Left ventricle myocardium superior (tissue), 1 donor: Measurements from ENCODE around the gene IFRD2. TPM values are rescaled to one million over a fixed set of nuclear protein-coding genes. Genes with fewer than 3 reads are reported as not detected.
A peak's percentile ranks its signal among the peaks of the same experiment; 100 is the strongest.

Source experiments
- ATAC-seq: fragments of 200-7000 bp; cut with Tn5 transposase; one replicate; pipeline ENCODE4 v1.9.1; 2020; ENCODE audit warnings: mild to moderate bottlenecking, moderate library complexity
- DNase-seq: peaks from one replicate; pipeline ENCODE4 v3.0.0-alpha.2; 2020
- intact Hi-C: fragments of 100-400 bp; cut with micrococcal nuclease; formaldehyde crosslinking; loops from one replicate; pipeline ENCODE4 v1.11.0; 2022
- total RNA-seq: library from RNA; stranded (reverse); fragmentation: NEBNext Ultra II Directional; extraction: Animal tissue kit (Norgen Biotek cat#: 25700); gene quantifications from one replicate; pipeline ENCODE4 v1.2.1, GENCODE V29; 2021
- donor health status: DM: no; HTN: yes; CAD: no; lungs with severe emphysema.

Gene IFRD2
- total RNA-seq, 1 donor from 2014 or later, result 79.3 TPM

GRCh38 chr3:50325497-50326181, 33.4 kb upstream of the IFRD2 start:
- intact Hi-C loops, result no loop called here
- ATAC-seq, result no peak
- DNase-seq, result no peak

- ATAC-seq (no peak), DNase-seq (no peak)
- intact Hi-C loops, result no loop called here
Measured at GRCh38 chr3:50325113-50325480, 32.9 kb upstream of the IFRD2 start.

DNA sequence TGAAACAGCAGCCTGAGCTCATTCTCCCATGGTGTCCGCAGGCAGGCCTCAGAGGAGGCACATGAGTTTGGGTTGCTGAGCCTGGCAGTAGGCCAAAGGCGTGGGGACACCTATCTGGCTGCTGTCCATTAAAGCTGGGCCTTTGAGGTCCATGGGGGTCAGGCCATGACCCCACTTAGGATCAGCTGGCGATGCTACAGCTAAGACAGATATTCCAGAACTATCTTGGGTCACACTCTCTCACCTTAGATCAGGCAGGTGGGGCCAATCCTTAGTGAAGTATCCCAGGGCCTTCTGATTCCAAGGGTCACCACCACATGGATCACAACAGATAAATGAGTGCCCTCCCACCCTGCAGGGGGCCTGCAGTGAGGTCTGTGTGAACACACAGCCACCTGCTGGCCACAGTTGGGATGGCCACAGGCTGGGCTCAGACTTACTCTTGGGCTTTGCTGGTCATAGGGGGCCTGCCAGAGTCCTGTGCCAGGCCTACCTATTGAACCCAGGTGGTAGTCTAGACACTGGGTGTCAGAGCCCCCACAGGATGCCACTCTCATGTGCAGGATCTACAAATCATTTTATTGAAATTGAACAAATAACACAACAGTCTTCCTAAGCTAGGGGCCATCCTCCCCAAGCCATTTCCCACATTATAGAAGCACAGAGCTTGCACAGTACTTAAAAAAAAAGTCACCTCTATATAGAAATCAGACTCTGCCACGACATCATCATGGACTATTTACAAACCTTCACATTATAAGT, 32.3 kb upstream of the IFRD2 start:
- intact Hi-C loops, result no loop called here
- peak; percentile 10 for ATAC-seq
- peak; percentile 88 for DNase-seq

DNA sequence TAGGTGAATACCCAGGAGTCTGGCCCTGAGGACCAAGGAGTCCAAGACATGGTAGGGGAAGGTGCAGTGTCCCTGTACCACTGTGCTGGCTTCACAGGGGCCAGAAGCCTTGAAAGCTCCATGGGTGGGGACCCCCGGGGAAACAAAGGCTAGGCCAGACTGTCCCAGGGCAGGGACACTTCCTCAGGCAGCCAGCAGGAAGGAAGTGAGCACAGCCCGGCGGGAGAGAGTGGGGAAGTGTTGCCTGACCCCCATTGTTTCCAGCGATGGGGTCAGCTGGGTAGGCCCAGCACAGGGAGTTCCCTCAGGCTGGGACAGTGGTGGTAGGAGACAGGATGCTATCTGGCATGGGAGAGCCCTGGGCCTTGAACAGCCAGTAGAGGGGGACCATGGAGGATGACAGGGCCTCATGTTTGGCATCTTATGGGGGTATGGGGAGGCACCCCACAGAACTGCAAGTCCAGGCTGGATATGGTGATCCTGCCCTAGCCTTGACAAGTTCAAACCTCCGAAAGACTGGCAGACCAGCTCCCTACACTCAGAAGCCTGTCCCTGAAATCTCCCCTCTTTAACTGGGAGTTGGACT, 31.5 kb upstream of the IFRD2 start:
- DNase-seq (peak; percentile 74), ATAC-seq (peak; percentile 10)
- intact Hi-C loops, result no loop called here

DNA sequence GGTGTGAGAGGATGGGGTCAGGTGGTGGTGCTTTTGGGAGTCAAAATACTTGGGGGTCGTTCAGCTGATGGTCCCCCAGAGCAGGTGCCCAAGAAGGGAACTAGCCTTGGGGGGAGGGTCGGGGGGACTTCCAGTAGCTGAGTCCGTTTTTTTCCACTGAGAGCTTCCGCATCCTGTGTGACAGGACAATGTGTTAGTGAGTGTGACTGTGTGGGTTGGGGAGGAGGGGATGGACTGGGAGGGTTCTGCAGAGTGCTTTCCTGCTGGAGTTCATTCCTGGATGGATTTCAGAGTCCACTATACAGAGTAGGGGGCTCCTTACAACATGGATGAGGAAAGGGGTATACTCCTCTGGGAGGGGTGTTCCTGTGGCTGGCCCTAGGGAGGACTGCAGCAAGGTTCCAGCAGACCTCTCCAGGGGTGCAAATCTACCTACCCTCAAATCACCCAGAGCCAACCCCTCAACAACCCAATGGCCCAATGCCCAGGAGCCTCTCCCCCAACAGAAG, 30.9 kb upstream of the IFRD2 start:
- peak; percentile 3 for ATAC-seq
- intact Hi-C loops, result no loop called here
- no peak for DNase-seq

DNA sequence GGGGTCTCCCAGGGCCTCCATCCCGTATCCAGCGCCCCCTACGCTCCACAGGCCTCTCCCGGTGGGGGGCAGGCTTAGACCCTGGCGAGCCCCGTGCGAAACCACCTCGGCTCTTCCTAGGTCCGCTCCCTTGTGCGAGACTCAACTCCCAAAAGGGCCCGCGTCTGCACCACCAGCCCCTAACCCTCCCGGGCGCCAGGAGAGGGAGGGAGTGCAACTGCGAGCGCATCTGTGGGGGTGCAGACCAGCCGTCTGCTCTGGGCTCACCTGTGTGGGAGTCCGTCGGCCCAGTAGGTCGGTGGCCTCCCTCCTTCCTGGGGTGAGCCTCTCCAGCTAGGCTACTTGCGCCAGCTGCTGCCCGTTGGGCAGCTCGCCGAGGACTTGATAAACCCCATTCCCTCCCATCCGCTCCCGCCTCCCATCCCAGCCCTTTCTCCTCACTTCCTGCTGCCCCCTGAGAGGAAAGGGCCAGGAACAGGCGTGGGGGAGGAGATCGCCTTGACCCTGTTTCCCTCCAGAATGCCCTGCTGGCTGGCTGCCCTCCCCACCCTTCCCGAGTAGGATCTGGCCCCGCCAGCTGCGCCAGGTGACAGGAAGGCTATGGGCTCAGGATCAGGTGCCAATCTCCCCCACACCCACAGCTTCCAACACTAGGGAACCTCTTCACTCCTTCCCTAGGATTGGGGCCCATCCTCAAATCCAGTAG, 30.3 kb upstream of the IFRD2 start, which contains the start of gene HYAL2:
Gene HYAL2 (minus strand): TSS at position 360 of the 706 bp plus-strand sequence. CDS start 2,256 bp downstream, outside the sequence.
- intact Hi-C loops, result no loop called here

GRCh38 chr3:50322115-50322385, 29.8 kb upstream of the IFRD2 start:
- no peak for ATAC-seq
- intact Hi-C loops, result no loop called here

More for the DNA sequence above, 30.3 kb upstream of the IFRD2 start, which contains the start of gene HYAL2:
- DNase-seq (peak; percentile 78), ATAC-seq (peak; percentile 9)

DNA sequence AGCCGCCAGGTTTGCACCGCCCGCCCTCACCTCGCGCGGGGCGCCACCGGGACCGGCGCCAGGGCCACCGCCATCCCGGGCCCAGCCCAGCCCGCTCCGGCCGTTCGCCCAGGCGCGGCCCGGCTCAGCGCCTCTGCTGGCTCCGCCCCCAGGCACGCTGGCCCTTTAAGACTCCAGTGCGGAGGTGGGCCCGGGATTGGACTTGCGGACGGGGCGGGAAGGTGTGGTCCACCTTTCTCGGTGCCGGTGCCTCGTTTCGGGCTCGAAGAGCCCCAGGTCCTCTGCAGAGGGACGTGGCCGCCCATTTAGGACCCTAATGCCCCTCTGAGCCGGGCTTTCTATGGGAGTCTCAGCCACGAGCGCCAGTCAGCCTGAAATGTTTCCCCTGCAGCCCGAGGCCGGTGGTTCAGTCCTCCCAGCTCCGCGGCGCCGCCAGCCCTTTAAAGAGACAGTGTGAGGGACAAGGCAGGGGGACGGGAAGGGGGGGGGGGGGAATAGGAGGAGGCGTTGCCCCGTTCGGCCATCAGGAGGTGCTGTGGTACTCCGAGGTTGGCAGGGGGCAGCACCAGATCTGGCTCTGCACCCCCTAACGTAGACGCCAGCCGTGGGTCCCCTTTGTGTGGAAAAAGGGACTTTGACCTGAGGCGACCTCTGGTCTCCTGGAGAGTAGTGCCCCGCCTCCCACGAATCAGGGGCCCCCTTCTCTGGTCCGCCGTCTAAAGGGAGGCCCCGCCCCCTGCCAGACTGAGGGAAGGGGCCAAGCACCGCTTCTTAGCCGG, 29.3 kb upstream of the IFRD2 start:
- ATAC-seq, result peak; percentile 81
- DNase-seq, result peak; percentile 95
- intact Hi-C loops, result no loop called here

More at GRCh38 chr3:50322115-50322385, 29.8 kb upstream of the IFRD2 start:
- DNase-seq, result no peak

GRCh38 chr3:50320853-50321335, 28.7 kb upstream of the IFRD2 start:
- peak; percentile 73 for ATAC-seq
- intact Hi-C loops, result no loop called here
- DNase-seq, result peak; percentile 90

- no peak for ATAC-seq
- intact Hi-C loops, result no loop called here
Measured at GRCh38 chr3:50319894-50320625, 27.8 kb upstream of the IFRD2 start.

GRCh38 chr3:50319181-50319893, 27.1 kb upstream of the IFRD2 start:
- intact Hi-C loops, result no loop called here
- ATAC-seq (no peak), DNase-seq (no peak)

More at GRCh38 chr3:50319894-50320625, 27.8 kb upstream of the IFRD2 start:
- no peak for DNase-seq

DNA sequence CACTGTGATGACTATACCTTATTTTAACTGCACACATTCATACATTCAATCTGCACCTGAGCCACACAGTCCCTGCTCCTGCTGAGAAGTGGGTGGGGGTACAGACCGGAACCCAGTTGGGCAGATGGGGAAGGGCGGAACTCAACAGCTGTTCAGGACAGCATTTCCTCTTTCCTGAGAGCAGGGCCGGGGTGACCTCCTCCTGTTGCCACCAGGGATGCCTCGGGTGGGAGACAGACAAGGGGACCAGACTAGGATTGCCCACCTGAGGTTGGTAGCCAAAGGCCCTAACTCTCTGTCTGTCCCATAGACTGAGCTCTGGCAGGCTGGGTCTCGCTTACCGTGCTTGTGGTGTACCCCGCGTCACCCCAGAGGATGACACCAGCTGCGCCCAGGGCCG, 26.4 kb upstream of the IFRD2 start:
- no peak for DNase-seq

DNA sequence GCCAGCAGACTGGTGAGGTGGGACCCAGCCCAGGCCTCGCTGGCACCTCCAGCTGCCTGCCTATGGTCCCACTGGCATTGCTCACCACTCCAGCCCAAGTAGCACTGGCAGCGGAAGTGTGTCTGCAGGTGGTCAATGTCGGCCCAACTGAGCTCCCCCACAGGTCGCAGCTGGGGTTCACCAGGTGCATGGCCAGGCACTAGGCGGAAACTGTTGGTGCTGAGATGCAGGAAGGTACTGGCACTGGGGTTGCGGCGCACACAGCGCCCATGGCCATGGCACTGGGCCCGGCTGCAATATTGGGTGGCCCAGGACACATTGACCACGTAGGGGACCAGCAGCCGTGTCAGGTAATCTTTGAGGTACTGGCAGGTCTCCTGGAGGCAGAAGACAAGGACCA, 25.9 kb upstream of the IFRD2 start:
- intact Hi-C loops, result no loop called here
- ATAC-seq (no peak), DNase-seq (no peak)

More for the DNA sequence above, 26.4 kb upstream of the IFRD2 start:
- no peak for ATAC-seq
- intact Hi-C loops, result no loop called here

DNA sequence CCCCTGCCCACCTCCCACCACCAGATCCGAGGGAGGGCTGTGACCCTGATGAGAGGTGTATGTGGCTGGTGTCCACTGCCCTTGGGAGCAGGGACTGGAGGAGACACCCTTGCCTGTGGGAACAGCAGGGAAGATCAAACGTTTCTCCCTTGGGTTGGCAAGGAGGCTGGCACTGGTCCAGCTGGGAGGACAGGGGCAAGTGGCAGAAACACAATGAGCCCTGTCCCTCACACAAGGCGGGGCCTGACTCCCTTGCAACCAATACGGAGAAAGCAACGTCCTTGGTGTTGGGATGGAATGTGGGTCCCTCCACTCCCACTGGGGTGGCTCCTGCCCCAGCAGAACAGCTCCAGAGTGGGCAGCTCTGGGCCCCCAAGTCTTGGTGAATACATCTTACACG, 25.1 kb upstream of the IFRD2 start:
- intact Hi-C loops, result no loop called here

GRCh38 chr3:50316657-50317242, 24.5 kb upstream of the IFRD2 start:
- ATAC-seq (no peak), DNase-seq (no peak)
- intact Hi-C loops, result no loop called here

More for the DNA sequence above, 25.1 kb upstream of the IFRD2 start:
- DNase-seq, result peak; percentile 49
- ATAC-seq, result no peak

DNA sequence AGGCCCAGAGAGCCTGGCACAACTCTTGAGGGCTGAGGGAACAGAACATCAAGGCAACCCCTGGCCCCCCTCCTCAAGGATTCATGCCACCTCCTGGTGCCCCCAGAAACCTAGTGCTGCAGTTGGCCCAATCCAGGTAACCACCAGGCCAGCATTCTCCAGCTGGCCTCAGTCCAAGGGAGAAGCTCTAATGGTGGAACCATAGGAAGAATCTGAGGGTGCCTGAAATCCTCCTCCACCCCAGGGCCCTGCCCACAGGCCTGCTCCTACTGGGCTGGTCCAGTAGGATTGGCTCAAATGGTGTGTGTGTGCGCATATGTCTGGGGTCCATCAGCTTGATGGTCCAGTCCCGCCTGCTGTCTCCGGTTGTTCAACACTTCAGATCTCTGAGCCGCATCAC, 22.6 kb upstream of the IFRD2 start:
- no peak for ATAC-seq
- no peak for DNase-seq
- intact Hi-C loops, result no loop called here

- peak; percentile 37 for ATAC-seq
- DNase-seq, result no peak
- intact Hi-C loops, result no loop called here
Measured at GRCh38 chr3:50314342-50314741, 22.1 kb upstream of the IFRD2 start.
